H7 (cell line): ENCODE results near the gene HSD11B2. TPM values are rescaled to one million over a fixed set of nuclear protein-coding genes. Genes with fewer than 3 reads are reported as not detected.

ENCODE experiments used
- DNase-seq: peaks from one replicate; pipeline ENCODE4 v3.0.0; 2012
- H3K27me3 ChIP-seq: 2 replicates; pipeline ENCODE4 v1.6.0; 2011; ENCODE audit warnings: mild to moderate bottlenecking, low read length; ENCODE audit not compliant: control insufficient read depth, insufficient read depth
- H3K36me3 ChIP-seq: replicated peaks from 2 replicates; pipeline ENCODE4 v1.5.1; 2011; ENCODE audit warnings: low read length; ENCODE audit not compliant: control insufficient read depth, insufficient read depth
- H3K4me3 ChIP-seq: 2 replicates; pipeline ENCODE4 v1.5.1; 2011; ENCODE audit warnings: low read depth, mild to moderate bottlenecking, control low read depth, low read length, moderate library complexity; ENCODE audit not compliant: insufficient read depth
- total RNA-seq: library from RNA; depleted of rRNA; stranded (reverse); fragments of >200 nt; shearing (Covaris generic); gene quantifications from 2 replicates; pipeline ENCODE4 v1.2.3, GENCODE V29; 2014; rRNA removed

HSD11B2 gene
- total RNA-seq, 1 experiment from 2014 or later, result 25.1 TPM

DNA sequence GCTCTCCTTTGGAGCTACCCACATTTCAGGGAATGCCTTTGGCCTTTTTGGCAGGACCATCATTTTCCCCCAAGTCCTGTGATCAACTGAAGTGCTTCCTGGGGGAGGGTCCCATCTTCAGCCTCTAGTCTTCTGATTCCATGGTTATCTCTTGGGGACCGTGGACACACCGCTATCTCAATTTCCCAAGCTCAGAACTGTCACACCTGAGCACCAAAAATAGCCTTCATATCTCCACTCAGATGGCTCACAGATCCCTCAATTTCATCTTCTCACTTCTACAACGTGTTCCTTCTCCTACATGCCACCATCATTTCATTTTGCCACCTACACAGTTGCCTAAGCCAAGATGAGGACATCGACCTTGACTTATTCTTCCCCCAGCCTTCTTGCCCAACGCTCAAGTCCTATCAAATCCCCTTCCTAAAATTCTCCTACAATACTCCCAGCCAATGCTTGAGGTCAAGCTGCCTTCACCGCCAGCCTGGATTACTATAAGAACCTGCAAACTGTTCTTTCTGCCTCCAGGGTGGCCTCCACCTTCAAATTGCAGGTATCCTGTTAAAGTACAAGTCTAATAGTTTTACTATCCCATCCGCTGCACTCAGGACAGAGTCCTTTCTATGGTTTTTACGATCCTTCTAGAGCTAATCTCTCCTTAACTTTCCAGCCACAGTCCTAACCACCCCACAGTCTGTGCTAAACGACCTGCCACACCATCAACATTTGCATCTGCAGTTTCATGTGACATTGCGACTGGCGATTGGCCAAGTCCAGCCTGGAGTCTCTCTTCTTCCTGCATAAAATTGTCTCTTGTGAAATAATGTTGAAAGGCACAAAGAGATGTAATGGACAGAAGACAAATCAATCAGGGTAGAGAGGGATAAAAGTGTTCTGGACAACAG is 43.9 kb downstream of the HSD11B2 start:
- Histone ChIP-seq H3K36me3 (no peaks in the 10 kb centered on the region), H3K27me3 (no peaks in the 10 kb centered on the region), H3K4me3 (no peak overlapping the region)
- DNase-seq, result no peak

DNA sequence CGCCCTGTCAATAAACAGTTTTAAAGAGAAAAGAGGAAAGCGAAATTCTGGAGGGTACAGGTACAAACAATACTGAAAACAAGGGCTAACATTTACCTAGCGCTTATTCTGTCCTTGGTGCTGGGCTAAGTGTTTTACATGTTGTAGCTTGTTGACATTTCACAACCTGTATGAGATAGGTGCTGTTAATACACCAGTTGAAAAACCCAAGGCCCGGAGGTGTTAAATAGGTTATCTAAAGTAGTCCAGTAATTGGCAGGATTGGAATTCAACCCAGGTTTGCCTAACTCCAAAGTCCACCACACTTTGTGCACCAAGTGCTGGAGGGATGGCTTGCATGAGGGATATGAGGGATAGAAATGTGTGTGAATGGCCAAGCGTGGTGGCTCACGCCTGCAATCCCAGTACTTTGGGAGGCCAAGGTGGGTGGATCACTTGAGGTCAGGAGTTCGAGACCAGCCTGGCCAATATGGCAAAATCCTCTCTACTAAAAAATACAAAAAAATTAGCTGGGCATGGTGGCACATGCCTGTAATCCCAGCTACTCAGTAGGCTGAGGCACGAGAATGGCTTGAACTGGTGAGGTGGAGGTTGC is 47.1 kb downstream of the HSD11B2 start:
- Histone ChIP-seq H3K27me3 (no peaks in the 10 kb centered on the region; the same call in 1 of the 2 replicates), H3K36me3 (no peaks in the 10 kb centered on the region), H3K4me3 (no peak overlapping the region)
- no peak for DNase-seq

DNA sequence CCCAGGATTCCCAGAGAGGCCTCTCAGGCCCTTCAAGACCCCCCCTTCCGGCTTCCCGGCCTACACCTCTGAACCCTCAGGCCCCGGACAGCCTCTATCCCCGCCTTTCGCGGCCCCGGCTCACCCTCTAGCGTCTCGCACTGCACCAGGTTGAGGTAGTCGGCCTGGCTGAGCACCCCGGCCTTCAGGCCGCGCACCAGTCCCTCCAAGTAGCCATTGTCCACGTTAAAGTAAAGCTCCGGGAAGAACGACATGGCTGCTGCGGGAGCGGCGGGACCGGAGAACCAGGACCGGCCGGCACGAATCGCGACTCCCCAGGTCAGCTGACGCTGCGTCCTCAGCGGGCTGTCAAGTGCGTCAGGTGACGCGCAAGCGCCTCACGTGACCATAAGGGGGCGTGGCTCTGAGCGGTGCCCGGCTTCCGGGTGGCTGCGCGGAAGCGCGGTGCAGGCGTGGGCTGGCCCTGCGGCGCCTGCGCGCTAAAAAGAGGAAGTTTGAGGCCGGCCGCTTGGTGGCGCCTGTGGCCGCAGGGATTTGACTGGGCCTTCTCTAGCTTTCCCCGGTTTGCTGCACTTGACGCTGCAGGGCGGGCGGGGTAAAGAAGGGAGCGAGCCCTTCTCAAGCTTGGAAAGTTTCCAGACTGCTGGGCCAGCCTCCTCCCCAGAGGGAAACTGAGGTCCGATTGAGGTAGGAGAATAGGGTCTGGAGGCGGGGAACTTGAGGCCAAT is 50.1 kb downstream of the HSD11B2 start, which contains the start of gene ATP6V0D1:
TSS of gene ATP6V0D1 (minus strand) at position 325 of the 728 bp plus-strand sequence. CDS start at position 254, 71 bp downstream.
- peak; percentile 98 for DNase-seq
- H3K36me3 ChIP-seq, result no peaks in the 10 kb centered on the region
- H3K4me3 ChIP-seq, result peak within 1 kb of the TSS; percentile 84
- H3K27me3 ChIP-seq, result no peaks in the 10 kb centered on the region; the same call in 1 of the 2 replicates

DNA sequence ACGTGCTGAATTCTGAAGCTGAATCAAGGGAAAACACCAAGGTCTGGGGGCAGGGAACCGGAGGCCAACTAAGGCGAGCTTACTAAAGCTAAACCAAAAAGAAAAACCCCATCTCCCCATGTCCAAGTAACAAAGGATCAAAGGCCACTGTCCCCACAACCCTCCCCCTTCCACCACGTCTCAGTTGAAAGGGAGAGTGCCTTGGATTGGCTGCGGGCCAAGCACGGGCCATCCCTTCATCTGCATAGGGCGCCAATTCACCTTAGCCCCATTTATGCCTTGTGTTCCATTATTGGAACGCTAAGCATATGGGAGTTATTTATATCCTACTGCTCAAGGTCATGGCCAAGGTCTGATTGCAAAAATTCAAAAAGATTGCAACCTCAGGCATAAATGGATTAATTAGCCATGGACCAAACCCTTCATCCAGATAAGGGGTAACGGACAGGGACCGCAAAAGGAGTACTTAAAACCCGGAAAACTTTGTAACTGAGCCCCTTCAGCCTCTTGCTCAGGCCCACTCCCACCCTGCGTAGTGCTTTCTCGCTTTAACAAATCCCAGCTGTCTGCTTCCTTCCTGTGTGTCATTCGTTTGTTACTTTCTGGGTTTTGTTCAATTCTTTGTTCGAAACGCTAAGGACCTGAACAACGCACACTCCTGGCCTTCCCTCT is 50.8 kb downstream of the HSD11B2 start:
- H3K4me3 ChIP-seq, result peak overlapping the region; percentile 46
- H3K27me3 ChIP-seq, result peaks cover 5% of the 10 kb centered on the region
- H3K36me3 ChIP-seq, result no peaks in the 10 kb centered on the region
- DNase-seq, result peak; percentile 37

DNA sequence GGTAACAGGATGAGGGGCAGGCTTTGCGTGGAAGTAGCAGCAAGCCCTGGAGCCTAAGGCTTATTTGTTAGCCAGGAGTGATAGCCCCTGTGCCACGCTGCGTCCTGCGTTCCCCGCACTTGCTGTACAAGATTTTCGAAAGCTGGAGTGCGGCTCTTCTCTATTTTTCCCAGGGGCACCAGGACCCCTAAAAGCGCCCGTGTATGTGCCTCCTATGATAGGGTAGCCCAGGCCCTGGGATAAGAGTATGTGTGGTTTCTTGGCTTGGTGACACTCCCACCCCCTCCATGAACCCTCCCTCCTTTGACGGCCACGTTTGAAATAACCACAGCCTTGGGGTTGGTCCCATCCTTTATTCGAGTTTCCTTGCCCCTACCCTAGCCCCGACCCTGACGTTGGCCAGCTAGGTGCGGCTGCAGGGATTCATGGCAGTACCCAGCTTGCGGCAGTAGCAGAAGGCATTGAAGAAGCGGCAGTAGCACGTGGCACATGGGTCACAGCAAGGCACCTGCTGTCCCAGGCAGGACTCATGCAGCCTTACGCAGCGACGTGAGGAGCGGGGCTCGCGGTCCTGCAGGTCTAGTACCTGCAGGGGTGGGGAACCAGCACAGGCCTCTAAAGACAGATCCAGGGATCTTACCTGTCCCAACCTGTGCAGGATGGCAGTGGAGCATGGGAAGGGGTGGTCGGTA is 51.5 kb downstream of the HSD11B2 start:
- H3K4me3 ChIP-seq, result no peak overlapping the region
- no peaks in the 10 kb centered on the region for H3K36me3 ChIP-seq
- DNase-seq, result no peak
- H3K27me3 ChIP-seq, result peaks cover 11% of the 10 kb centered on the region

DNA sequence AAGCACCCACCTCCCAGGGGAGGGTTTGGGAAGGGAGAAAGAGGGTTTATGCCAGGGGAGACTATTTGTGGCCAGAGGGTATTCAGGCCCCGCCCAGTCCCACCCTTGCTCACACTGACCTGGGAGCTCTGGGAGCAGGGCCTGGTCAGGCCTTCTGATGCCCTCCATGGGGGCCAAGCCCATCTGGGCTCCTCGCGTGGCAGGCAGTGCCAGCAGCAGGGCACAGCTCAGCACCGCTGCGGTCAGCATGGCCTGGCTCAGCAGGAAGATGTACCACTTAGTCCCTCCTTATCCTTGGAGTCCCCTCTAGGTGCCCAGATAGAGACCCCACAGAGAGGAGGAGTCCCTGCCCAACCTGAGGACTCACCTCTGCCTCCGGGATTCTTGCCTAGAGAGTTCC is 52.2 kb downstream of the HSD11B2 start, which contains the start of gene AGRP:
TSS of gene AGRP (minus strand) at position 398 of the 400 bp plus-strand sequence. CDS start at position 249, 149 bp downstream.
- Histone ChIP-seq H3K4me3 (no peak within 1 kb of the TSS), H3K27me3 (peaks cover 18% of the 10 kb centered on the region), H3K36me3 (no peaks in the 10 kb centered on the region)
- no peak for DNase-seq

DNA sequence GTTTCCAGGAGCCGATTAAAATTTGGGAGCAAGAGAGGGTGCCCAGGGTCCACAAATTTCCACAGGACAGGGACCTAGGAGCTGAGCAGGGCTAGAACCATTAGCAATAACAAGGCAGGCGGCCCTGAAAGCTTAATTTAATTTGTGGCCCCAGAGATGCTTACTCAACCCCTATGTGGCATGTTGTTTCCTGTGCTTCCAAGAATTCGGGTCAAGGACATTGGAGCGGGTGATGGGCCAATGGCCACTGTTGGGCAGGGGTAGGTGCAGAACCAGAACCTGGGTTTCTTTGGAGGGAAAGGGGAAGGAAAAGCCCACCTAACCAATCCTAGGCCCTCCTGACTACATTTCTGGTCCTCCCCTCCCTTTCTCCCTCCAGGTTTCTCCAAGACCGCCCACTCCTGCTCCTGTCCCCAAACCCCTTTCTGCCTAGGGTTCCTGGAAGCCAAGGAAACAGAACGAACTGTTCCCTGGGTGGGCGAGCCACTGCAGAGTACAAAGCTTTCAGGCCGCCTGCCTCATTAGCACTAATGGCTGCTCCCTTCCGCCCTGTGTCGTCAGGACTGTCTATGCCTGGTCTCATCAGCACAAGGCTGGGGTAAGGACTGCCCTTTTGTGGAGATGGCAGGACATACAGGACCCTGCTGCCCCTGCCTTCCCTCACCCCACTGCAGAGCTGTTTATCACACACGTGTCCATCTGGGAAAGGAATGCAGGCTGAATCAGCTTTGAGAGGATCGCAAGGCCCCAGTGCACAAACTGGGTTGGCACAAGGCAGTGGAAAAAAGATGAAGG is 53.0 kb downstream of the HSD11B2 start:
- DNase-seq, result no peak
- no peak overlapping the region for H3K4me3 ChIP-seq
- no peaks in the 10 kb centered on the region for H3K36me3 ChIP-seq
- H3K27me3 ChIP-seq, result peaks cover 20% of the 10 kb centered on the region

DNA sequence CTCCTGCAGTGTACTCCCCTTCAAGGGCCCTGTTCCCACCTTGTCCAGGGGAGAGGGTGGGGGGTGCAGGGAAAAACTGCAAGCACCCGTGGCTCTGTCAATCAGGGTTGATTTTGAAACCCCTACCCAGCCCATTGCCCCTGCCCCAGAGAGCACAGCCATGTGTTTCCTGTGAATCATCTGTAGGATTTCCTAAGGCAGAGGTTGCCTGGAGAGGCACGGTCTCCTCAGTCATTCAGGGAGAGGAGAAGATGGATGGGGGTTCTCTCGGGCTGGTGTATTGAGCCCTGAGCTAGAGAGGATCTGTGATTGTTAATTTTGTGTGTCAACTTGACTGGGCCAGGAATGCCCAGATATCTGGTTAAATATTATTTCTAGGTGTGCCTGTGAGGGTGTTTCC is 55.9 kb downstream of the HSD11B2 start:
- peaks cover 39% of the 10 kb centered on the region for H3K27me3 ChIP-seq
- no peak overlapping the region for H3K4me3 ChIP-seq
- DNase-seq, result no peak
- no peaks in the 10 kb centered on the region for H3K36me3 ChIP-seq

Other genes starting within 250 kb of the HSD11B2 start
- 16.2 and 18.9 TPM in 2 replicates for gene MATCAP1, start 247.2 kb upstream of the HSD11B2 start, total RNA-seq
- 3.6 and 4.8 TPM in 2 replicates for gene EXOC3L1, start 241.0 kb upstream of the HSD11B2 start, total RNA-seq
- 104 and 117 TPM in 2 replicates for gene E2F4, start 239.0 kb upstream of the HSD11B2 start, total RNA-seq
- 10.4 and 11.4 TPM in 2 replicates for gene ELMO3, start 232.0 kb upstream of the HSD11B2 start, total RNA-seq
- 19.3 and 27.3 TPM in 2 replicates for gene TMEM208, start 204.0 kb upstream of the HSD11B2 start, total RNA-seq
- 22.4 and 37.4 TPM in 2 replicates for gene FHOD1, start 183.6 kb upstream of the HSD11B2 start, total RNA-seq
- gene SLC9A5, start 182.1 kb upstream of the HSD11B2 start, total RNA-seq, result 1.6 and 2.5 TPM in 2 replicates
- 9.6 and 15.0 TPM in 2 replicates for gene PLEKHG4, start 151.6 kb upstream of the HSD11B2 start, total RNA-seq
- gene KCTD19, start 104.4 kb upstream of the HSD11B2 start, total RNA-seq, result 0.89 and 2.1 TPM in 2 replicates
- 0.44 TPM in 1 of 2 replicates, not detected in the other for gene LRRC36, start 104.3 kb upstream of the HSD11B2 start, total RNA-seq
- 0.44 and 0.80 TPM in 2 replicates for gene TPPP3, start 37.6 kb upstream of the HSD11B2 start, total RNA-seq
- 8.0 and 10.3 TPM in 2 replicates for gene ZDHHC1, start 14.6 kb upstream of the HSD11B2 start, total RNA-seq
- gene ATP6V0D1, start 50.0 kb downstream of the HSD11B2 start, total RNA-seq, result 58.4 and 76.9 TPM in 2 replicates
- 1.1 TPM in 1 of 2 replicates, not detected in the other for gene AGRP, start 52.4 kb downstream of the HSD11B2 start, total RNA-seq
- 8.5 and 9.5 TPM in 2 replicates for gene RIPOR1, start 97.7 kb downstream of the HSD11B2 start, total RNA-seq
- gene CTCF, start 131.4 kb downstream of the HSD11B2 start, total RNA-seq, result 35.7 and 42.9 TPM in 2 replicates
- gene CARMIL2, start 214.0 kb downstream of the HSD11B2 start, total RNA-seq, result 3.6 and 6.4 TPM in 2 replicates
- 44.9 and 52.2 TPM in 2 replicates for gene ACD, start 229.1 kb downstream of the HSD11B2 start, total RNA-seq
- gene PARD6A, start 229.8 kb downstream of the HSD11B2 start, total RNA-seq, result 5.5 and 6.8 TPM in 2 replicates
- 7.0 and 12.3 TPM in 2 replicates for gene ENKD1, start 235.6 kb downstream of the HSD11B2 start, total RNA-seq
- gene C16orf86, start 235.7 kb downstream of the HSD11B2 start, total RNA-seq, result 8.5 and 9.0 TPM in 2 replicates